Kidney tubule cell (primary cell): ENCODE results near the gene RBAK.
"Not testable (repeated sequence)": the region's sequence is repeated elsewhere in the genome, so short reads cannot be mapped to it uniquely, and the experiment has no call there.

Experiments used
- DNase-seq: peaks from one replicate; pipeline ENCODE4 v3.0.0-alpha.2; 2018; ENCODE audit warnings: low spot score

The RBAK gene

DNA sequence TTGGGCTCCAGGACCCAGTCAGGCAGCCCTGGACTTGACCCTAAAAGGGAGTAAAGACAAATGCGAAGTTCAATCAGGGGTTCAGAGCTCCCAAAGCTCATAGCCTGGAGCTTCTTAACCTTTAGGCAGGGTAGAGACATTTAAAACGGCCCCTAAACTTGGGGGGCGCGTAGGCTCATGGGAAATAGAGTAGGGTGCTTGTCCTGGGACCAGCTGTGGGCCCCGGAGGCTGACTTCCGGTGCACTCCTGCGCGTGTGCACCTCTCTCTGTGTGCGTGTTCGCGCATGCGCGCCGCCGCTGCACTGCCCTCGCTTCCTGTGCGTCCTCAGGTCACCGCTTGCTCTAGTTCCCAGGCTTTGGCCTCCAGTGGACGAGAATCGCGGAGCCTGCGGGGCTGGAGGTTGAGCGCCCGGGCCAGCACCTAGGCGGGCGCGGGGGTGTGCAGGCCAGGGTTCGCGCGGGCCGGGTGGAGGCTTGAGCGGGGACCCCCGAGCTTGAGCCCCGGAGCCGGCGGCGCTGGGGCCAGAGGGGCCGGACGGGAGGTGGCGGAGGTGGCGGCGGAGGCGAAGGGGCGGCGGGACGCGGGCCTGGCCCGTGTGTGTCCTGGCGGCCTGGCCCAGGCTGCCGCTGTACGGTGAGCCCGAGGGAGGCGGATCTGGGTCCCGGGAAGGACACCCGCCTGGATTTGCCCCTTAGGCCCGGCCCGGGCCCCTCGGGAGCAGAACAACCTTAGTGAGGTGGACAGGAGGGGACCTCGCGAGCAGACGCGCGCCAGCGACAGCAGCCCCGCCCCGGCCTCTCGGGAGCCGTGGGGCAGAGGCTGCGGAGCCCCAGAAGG, at the start of gene RBAK:
Gene RBAK, plus strand, starts transcription at position 303 of the 839 bp plus-strand sequence. CDS start 2,217 bp downstream, outside the sequence.
- DNase-seq, result peak; percentile 97

DNA sequence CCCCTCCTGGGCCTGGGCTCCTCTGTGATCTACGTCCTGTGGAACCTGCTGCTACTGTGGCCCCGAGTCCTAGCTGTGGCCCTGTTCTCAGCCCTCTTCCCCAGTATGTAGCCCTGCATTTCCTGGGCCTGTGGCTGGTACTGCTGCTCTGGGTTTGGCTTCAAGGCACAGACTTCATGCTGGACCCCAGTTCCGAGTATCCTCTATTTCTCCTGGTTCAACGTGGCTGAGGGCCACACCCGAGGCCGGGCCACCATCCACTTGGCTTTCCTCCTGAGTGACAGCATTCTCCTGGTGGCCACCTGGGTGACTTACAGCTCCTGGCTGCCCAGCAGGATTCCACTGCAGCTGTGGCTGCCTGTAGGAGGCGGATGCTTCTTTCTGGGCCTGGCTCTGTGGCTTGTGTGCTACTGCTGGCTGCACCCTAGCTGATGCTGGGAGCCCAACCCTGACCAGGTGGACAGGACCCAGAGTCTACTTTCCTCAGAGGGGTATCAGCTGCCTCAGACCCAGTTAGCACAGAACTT, 48.9 kb upstream of the RBAK start:
- DNase-seq, result no peak

DNA sequence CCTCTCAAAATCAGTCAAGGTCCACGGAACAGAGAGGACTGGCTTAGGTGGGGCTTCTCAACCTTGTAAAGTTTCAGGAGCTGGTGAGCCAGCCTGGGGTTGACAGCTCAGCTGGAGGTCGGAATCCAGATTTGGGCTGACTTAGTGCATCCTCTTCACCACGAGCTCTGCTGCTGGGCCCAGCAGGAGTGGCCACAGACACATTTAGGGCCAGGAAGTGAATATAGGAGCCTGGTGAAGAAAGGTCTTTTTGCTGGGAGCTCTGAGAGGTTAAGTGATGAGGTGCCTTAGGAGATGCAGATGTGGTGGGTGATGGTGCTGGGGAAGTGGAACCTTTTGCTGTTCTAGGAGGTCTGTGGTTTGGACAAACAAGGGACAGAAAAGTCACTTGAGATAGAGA, 47.4 kb upstream of the RBAK start:
- no peak for DNase-seq

DNA sequence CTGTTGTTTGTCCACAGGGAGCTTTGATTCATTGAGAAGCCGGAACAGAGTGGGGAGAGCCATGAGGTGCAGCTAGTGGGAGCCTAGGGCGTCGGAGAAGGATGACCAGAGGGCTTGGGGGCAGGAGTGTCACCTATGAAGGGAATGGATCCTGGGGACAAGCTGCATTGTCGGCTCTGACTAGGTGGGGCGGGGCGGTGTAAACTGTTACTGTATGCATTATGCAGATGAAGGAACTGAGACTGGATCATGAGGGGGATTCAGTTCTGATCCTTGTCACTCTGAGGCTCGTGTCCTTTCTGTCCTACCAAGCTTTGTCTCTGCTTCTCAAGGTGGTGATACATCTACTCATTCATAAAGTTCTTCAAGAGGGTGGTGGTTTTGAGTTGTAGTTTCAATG, 46.8 kb upstream of the RBAK start:
- no peak for DNase-seq

DNA sequence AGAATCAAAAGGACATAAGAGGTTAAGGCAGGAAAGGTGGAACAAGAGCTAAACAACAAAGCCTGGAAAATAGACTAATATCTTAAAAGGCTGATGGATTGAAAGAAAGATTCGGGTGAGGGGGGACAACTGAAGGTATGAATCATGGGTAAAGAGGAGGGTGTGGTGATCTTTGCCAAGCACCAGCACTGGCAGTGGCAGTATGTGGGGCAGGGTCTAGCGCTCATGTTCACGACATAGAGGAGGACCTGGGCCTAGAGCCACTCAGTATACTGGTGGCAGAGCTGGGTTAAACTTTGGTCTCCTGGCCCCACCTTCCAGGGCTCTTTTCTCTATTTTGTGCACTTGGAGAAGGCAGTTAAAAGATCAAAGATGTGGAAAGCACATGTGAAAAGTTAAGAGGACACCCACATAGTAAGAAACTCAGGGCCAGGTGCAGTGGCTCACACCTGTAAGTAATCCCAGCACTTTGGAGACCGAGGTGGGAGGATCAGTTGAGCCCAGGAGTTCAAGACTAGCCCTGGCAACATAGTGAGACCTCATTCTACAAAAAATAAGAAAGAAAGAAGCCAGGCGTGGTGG, 46.2 kb upstream of the RBAK start:
- no peak for DNase-seq

DNA sequence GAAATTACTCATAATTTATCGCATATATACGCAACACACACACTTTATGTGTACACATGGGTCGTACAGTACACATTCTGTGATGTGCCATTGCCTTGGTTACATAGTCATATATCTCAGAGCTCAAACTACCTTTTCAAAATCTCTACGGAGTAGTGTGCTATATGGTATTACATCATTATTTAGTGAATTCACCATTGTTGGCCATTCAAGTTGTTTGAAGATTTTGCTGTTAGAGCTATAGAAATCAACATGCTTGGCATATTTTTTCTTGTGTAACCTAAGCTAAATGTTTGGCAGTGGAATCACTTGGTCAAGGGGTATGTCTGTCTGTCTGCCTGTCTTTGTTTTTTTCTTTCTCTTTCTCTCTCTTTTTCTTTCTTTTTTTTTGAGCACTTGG, 44.7 kb upstream of the RBAK start:
- DNase-seq, result no peak

DNA sequence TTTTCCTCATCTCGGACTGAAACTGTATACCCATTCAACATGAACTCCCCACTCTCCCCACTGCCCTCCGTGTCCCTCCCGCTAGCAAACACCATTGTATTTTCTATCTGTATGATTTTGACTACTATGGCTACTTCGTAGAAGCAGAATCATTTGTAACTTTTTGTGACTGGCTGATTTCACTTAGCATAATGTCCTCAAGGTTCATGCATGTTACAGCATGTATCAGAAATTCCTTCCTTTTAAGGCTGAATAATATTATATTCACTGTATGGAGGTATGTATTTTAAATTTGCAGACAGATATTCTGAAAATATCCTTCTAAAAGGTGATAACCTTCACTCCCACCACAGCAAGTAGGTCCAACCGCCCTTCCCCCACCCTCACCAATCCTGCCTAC, 43.7 kb upstream of the RBAK start:
- DNase-seq, result no peak

DNA sequence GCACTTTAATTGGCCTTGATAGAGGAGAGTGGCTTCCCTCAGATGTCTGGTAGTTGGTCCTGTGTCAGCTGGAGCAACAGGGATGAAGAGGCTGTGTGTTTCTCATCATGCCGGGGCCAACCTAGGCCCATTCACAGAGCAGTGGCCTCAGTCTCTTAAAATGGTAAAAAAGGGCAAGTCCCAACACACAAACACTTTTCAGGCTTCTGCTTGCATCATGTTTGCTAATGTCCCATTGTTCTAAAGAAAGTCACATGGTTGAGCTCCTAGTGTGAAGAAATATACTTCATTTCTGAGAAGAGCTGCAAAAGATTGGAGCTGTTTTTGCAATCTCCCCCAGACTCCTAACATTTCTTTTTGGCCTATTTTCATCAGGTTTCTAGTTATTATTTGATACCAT, 40.6 kb upstream of the RBAK start:
- DNase-seq, result no peak

DNA sequence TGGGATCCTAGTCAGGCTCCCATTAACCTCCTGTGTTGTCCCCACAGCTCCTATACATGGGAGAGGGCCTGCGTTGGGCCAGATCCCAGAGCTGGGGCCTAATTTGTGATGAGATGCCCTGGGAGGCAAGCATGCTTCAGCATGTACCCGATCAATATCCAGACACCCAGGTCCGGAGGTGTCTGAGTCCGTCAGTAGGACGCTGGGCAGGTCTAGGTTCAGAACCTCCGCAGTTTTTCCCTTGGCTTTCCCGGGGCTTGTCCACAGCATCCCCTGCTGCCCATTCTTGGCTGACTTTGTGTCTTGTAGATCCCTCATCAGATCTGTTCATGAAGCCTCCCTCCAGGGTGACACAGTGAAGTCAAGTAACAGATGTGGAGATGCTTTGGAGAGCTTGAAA, 32.7 kb upstream of the RBAK start:
- DNase-seq, result no peak

DNA sequence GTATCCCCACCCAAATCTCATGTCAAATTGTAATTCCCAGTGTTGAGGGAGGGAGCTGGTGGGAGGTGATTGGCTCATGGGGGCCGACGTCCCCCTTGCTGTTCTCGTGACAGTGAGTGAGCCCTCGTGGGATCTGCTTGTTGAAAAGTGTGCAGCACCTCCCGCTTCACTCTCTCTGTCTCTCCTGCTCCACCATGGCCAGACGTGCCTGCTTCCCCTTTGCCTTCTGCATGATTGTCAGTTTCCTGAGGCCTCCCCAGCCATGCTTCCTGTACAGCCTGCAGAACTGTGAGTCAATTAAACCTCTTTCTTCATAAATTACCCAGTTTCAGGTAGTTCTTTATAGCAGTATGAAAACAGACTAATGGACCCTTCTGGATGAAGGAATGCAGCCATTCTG, 29.7 kb upstream of the RBAK start:
- DNase-seq, result not testable (repeated sequence)

DNA sequence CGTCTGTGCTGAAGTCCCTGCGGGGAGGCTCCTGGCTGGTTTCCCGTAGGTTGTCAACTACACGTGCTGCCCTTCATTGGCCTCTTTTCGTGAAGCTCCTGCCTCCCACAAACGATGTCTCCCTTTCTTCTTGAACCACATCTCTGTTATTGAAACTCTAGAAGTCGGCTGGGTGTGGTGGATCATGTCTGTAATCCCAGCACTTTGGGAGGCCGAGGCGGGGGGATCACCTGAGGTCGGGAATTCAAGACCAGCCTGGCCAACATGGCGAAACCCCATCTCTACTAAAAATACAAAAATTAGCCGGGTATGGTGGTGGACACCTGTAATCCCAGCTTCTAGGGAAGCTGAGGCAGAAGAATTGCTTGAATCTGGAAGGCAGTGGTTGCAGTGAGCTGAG, 28.0 kb upstream of the RBAK start:
- not testable (repeated sequence) for DNase-seq

DNA sequence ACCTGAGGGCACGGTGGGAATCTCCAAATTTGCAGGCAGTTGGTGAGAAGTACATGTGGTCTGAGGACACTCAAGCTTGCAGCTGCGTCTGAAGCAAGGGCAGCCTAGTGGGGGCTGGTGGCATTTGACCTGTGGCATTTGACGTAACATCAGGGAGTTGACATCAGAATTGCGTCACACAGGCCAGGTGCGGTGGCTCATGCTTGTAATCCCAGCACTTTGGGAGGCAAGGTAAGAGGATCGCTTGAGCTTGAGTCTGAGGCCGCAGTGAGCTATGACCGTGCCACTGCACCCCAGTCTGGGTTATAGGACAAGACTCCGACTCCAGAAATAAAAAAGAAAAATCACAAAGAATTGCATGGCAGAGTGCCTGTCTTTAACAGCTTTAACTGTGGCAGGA, 25.6 kb upstream of the RBAK start:
- no peak for DNase-seq

DNA sequence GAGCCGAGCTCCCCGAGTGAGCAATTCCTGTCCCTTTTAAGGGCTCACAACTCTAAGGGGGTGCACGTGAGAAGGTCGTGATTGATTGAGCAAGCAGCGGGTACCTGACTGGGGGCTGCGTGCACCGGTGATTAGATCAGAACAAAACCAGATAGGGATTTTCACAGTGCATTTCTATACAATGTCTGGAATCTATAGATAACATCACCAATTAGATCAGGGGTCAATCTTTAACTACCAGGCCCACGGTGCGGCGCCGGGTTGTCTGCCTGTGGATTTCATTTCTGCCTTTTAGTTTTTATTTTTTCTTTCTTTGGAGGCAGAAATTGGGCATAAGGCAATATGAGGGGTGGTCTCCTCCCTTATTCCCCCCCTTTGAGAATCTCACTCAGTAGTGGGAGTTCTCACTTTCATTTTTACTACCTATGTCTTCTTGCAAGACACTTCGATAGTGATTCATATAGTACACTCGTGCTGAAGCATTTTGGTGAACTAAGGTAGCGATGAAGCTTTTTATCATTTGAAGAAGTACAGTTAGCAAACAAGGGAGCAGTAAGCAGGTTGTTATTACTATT, 24.6 kb upstream of the RBAK start:
- DNase-seq, result not testable (repeated sequence)

DNA sequence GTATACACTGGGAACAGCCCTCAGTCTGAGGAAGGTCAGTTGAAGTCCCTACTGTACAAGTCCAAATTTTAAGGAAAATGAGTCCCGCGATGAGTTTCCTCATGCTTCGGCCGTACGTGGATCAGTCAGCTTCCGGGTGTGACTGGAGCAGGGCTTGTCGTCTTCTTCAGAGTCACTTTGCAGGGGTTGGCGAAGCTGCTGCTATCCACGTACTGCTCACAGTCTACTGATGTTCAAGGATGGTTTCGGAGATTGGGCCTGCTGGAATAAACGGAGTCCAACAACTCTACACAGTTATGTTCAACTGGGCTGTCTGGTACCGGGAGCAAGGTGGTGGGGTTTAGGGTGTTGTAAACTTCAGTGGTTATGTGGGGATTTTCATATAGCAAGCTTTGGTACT, 22.0 kb upstream of the RBAK start:
- not testable (repeated sequence) for DNase-seq

DNA sequence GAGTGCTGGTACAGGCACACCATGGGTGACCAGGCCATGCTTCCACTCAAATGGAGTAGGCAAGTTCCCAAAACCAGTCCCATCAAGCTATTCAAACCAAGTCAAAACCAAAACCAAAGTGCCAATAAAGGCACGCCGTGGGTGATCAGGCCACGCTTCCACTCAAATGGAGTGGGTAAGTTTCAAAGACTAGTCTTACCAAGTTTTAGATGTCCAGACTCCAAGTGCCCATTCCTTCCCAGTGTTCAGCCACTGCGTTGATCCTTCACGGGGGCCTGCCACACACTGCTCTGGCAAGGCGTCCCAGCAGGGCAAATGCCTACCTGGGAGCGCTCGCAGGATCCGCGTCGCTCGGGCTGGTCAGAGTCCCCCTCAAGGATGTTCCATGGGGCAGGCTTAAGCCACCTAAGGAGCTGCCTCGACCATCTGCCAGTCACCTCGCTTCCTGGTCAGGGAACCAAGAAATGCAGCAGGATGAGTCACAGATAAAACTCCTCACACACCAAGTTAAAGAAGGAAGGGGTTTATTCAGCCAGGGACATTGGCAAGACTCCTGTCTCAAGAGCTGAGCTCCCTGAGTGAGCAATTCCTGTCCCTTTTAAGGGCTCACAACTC, 17.8 kb upstream of the RBAK start:
- peak; percentile 59 for DNase-seq

DNA sequence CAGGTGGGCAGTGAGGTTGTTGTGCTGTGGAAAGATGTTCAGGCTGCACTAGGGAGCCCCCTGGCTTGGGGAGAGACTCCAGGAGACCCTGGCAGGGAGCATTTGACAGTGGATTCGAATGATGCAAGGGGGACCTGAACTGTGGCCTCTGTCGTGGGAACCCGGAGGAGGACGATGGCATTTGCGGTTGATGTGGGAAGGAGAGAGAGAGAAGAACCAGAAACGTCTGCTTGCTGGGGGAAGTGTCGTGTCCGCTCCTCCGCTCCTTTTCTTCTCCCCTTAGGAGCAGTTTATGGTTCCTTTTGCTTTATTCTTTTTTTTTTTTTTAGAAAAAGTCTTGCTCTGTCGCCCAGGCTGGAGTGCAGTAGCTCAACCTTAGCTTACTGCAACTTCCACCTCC, 12.5 kb upstream of the RBAK start:
- DNase-seq, result not testable (repeated sequence)

DNA sequence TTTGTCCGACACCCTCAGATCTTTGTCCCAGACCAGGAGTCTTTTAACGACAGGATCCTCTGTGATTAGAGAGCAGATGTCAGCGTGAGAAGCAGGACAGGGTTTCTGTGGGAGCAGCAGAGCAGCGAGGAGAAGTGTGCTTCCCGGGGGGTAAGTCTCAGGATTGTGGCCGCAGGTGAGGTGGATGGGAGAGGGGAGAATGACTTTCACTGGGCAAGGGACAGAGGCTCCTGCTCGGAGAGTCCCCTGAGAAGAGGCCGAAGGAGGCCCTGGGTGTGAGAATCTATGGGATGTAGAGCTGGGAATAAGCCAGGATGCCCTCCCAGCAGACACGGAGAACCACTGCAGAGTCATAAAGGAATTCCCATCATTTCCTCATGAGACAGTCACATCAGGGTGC, 10.4 kb upstream of the RBAK start:
- no peak for DNase-seq

DNA sequence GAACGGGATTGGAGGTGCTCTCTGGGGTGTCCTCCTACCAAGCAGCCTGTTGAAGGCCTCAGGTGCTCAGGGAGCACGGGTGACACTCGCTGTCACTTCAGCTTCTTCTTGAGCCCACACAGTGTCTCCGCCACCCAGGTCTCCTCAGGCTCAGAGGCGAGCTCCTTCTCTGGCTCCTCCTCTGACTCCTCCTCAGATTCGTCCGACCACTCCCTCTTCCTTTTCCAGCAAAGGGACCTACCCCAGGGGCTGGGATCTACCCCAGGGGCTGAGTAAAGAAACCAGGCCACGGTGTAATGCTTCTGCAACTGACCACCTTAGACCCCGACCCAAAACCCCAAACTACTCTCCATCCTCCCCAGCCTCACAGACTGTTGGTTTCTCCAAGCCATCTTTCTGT, 9.2 kb upstream of the RBAK start:
- DNase-seq, result no peak

DNA sequence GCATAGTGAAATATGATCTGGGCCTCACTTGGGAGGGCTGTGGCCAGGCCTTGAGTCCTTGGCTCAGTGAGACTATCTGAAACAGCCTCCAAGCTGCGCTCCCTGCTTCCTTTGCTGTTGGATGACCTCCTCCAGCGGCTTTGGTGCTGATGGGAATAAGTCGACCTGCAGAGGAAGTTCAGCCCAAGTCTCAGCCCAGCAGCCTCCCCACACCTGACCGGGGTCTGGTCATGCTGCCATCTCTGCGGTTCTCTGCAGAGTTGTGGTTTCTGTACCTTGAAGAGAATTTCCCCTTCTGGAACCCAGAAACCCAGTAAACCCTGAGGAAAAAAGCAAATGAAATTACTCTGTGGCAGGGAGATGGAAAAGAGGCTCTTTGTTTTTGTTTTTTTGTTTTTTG, 4.6 kb upstream of the RBAK start:
- no peak for DNase-seq

DNA sequence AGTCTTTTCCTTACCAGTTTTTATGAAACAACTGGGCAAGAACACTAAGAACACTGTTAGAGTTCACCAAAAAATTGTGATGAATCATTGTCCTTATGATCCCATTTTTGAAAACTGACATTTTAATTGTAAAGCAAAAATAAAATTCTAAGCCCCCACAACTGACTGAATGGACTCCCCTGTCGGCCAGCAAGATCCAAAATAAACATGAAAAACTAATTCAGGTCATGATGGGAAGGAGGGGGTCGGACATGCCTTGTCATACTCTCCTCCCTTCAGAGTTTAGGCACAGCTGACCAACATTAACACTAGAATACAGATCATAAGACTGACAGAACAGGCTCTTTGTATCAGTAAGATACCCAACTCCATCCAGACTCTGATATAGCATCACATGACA, 2.0 kb upstream of the RBAK start:
- no peak for DNase-seq

DNA sequence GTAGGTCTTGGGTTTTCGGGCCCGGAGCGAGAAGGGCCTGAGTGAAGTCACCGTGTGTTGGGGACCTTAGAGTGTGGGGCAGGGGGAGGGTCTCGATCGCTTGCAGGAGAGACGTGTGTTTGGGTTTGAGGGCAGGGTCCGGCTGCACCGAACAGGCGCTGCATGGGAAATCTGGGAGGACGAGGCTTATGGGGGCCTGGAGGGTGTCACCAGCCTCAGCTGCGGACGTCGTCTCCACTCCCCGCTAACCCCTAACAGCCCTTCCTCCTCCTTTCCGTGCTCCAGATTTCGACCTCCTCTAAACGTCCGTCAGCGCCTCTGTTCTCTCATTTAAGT, 705 bp downstream of the RBAK start:
- peak; percentile 9 for DNase-seq

DNA sequence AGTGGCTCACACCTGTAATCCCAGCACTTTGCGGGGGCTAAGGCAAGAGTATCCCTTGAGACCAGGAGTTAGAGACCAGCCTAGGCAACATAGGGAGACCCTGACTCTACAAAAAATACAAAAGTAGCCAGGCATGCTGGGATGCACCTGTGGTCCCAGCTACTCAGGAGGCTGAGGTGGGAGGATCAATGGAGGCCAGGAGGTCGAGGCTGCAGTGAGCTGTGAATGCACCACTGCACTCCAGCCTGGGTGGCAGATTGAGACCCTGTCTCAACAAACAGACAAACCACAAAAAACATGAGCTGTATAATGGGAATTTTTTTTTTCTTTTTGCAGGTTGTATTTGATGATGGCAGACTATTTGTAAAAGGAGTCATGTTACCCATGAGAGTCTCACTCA, 1.5 kb downstream of the RBAK start:
- not testable (repeated sequence) for DNase-seq

DNA sequence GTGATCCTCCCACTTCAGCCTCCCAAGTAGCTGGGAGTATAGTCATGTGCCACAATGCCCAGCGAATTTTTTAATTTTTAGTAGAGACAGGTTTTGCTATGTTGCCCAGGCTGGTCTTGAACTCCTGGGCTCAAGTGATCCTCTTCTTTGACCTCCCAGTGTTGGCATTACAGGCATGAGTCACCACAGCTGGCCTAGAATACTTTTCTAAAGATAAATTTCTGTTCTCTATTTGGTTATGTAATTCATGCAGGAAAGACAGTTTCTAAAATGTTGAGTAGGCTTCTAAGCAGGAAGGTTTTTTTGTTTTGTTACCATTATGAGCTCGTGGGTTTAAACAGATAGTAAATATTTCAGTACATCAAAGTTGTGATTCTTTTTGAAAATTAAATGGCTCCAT, 5.0 kb downstream of the RBAK start:
- DNase-seq, result no peak
